NCI-H446 (cell line): ENCODE measurements around the gene ITIH1.

Experiments
- DNase-seq, 2 experiments: peaks; one replicate each; lab custom pipeline; 2025; lab: John Stamatoyannopoulos, UW

ITIH1 gene

DNA sequence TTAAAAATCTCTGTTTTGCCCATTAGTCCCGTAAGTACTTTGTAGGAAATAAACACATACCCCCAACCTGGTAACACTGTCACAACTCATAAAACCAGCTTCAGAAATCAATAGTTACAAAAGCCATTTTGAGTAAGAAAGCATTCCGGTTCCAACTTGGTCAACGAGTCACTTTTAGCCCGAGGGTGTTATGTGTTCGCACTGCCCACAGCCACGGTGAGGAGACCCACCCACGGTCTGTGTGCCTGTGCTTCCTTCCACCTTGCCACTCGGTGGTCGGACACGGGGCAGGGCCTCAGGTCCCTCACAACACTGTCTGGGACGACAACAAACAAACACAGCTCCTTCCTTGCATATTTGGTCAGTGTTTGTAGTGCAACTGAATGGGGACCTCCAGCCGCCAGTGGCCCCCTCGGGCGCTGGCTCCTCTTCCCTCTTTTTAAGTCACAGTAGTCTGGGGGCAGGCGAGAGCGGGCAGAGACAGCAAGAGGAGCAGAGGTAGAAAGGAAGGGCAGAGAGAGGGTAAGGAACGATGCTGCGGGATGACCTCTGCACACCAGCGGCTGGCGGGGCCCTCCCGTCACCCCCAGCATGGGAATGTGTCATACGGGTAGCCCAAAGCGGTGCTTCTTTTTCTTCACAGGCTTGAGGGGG, 62.6 kb downstream of the ITIH1 start:
- DNase-seq, result no peak

DNA sequence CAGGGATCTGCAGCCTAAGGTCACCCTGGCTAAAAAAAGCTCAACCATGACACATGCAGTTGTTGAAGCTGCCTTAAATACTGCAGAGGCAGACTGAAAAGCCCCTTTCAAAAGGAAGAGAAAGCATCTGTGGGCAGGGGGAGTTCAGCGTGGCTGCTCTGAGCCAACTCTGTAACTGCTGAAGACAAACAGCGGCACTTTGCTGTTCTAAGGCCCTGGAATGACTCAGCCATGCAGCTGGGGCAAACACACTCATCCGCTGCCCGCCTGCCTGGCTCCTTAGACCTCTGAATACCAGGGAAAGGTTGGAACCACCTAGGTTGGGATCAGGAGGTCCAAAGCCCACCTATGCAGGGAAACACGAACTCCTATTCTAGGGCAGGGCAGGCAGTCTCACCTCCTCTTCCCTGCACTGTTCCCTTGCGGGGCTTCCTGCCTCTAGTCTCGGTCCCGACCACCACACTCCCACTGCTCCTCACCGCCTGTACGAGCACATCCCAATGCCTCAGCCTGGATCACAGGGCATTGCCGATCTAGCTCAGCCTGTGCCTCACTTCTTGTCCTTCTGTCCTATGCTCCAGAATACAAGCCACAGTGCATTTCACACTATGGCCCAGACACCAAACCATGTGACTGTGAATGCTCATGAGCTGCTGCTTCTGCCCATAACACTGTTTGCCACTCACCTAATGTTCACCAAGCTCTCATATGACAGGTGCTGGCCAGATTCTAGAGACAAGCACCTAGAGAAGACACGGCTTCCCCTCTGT, 64.0 kb downstream of the ITIH1 start:
- DNase-seq, result no peak
